Measurements from ENCODE around the gene PTPRM. TPM values are rescaled to one million over a fixed set of nuclear protein-coding genes. Genes with fewer than 3 reads are reported as not detected.

Gene PTPRM
- polyA plus RNA-seq, 1 donor from 2014 or later = 126 TPM

DNA sequence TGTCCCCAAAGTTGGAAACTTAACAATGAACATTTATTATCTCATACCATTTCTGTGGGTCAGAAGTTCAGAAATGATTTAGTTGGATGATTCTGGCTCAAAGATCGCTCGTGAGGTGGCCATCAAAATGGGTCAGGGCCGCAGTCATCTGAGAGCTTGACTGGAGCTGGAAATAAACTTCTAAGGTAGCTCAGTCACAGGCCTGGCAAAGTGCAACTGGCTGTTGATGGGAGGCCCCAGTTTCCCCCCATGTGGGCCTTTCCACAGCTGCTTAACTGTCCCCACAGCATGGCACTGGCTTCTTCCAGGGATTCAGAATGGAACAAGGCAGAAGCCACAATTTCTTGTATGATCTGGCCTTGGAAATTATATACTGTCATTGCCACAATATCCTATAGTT is 842.0 kb downstream of the PTPRM start:
- H3F3A ChIP-seq (ENCODE audit: insufficient read depth, low read length, poor library complexity, severe bottlenecking) = no peaks in the 10 kb centered on the region
- H3K9ac ChIP-seq (ENCODE audit: low read length) = no peak overlapping the region
- no peak overlapping the region for H3K4me3 ChIP-seq (ENCODE audit: low read length)
- H3K79me2 ChIP-seq (replicated peaks; ENCODE audit: insufficient read depth, low read length) = no peaks in the 10 kb centered on the region
- no peaks in the 10 kb centered on the region for H4K20me1 ChIP-seq (ENCODE audit: insufficient read depth)
- H3K4me2 ChIP-seq (ENCODE audit: low read length) = no peak overlapping the region
- H3K27ac ChIP-seq (ENCODE audit: low read length) = no peak overlapping the region
- no peak overlapping the region for H2AFZ ChIP-seq (ENCODE audit: low read depth, low read length)
- no peak for TF ChIP-seq TAF1 (IDR thresholded peaks at IDR 0.05; ENCODE audit: low read depth)
- TF ChIP-seq, protein P1, sequence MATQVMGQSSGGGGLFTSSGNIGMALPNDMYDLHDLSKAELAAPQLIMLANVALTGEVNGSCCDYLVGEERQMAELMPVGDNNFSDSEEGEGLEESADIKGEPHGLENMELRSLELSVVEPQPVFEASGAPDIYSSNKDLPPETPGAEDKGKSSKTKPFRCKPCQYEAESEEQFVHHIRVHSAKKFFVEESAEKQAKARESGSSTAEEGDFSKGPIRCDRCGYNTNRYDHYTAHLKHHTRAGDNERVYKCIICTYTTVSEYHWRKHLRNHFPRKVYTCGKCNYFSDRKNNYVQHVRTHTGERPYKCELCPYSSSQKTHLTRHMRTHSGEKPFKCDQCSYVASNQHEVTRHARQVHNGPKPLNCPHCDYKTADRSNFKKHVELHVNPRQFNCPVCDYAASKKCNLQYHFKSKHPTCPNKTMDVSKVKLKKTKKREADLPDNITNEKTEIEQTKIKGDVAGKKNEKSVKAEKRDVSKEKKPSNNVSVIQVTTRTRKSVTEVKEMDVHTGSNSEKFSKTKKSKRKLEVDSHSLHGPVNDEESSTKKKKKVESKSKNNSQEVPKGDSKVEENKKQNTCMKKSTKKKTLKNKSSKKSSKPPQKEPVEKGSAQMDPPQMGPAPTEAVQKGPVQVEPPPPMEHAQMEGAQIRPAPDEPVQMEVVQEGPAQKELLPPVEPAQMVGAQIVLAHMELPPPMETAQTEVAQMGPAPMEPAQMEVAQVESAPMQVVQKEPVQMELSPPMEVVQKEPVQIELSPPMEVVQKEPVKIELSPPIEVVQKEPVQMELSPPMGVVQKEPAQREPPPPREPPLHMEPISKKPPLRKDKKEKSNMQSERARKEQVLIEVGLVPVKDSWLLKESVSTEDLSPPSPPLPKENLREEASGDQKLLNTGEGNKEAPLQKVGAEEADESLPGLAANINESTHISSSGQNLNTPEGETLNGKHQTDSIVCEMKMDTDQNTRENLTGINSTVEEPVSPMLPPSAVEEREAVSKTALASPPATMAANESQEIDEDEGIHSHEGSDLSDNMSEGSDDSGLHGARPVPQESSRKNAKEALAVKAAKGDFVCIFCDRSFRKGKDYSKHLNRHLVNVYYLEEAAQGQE (IDR thresholded peaks at IDR 0.05; ENCODE audit: borderline replicate concordance) = no peak
- H3K27me3 ChIP-seq (ENCODE audit: insufficient read depth, low read depth, low read length) = no peaks in the 10 kb centered on the region
- H3K9me2 ChIP-seq (ENCODE audit: insufficient read depth, low read length) = no peaks in the 10 kb centered on the region
- H3K9me3 ChIP-seq (ENCODE audit: low read length) = no peaks in the 10 kb centered on the region
- H3K36me3 ChIP-seq (ENCODE audit: insufficient read depth, low read length) = no peaks in the 10 kb centered on the region

- Histone ChIP-seq H3K4me2 (ENCODE audit: low read length) (no peak overlapping the region), H3K9me3 (ENCODE audit: low read length) (no peaks in the 10 kb centered on the region), H3K79me2 (replicated peaks; ENCODE audit: insufficient read depth, low read length) (no peaks in the 10 kb centered on the region), H3K36me3 (ENCODE audit: insufficient read depth, low read length) (no peaks in the 10 kb centered on the region), H4K20me1 (ENCODE audit: insufficient read depth) (no peaks in the 10 kb centered on the region), H3K9me2 (ENCODE audit: insufficient read depth, low read length) (no peaks in the 10 kb centered on the region), H3K27ac (ENCODE audit: low read length) (no peak overlapping the region), H3K4me3 (ENCODE audit: low read length) (no peak overlapping the region), H3K9ac (ENCODE audit: low read length) (no peak overlapping the region), H2AFZ (ENCODE audit: low read depth, low read length) (no peak overlapping the region), H3K27me3 (ENCODE audit: insufficient read depth, low read depth, low read length) (no peaks in the 10 kb centered on the region), H3F3A (ENCODE audit: insufficient read depth, low read length, poor library complexity, severe bottlenecking) (no peaks in the 10 kb centered on the region)
- TF ChIP-seq CTCF (IDR thresholded peaks at IDR 0.05; ENCODE audit: poor library complexity, severe bottlenecking) (no peak), SMC3 (conservative IDR thresholded peaks at IDR 0.05; ENCODE audit: poor library complexity) (no peak), RAD21 (conservative IDR thresholded peaks at IDR 0.05) (no peak), EZH2 (IDR thresholded peaks at IDR 0.05; ENCODE audit: borderline replicate concordance, insufficient read depth, low read length, poor library complexity, severe bottlenecking) (no peak), EP300 (conservative IDR thresholded peaks at IDR 0.05; ENCODE audit: poor library complexity, severe bottlenecking) (no peak)
- TF ChIP-seq, protein P1 (IDR thresholded peaks at IDR 0.05; ENCODE audit: borderline replicate concordance) = no peak
Observed at GRCh38 chr18:8411492-8411891, 844.4 kb downstream of the PTPRM start.
